Measurements from ENCODE around the gene CHCHD6.

- TF ChIP-seq CTCF (IDR thresholded peaks at IDR 0.05) (no peak), ZFX (IDR thresholded peaks at IDR 0.05; ENCODE audit: borderline replicate concordance) (no peak)
Measured at GRCh38 chr3:126763035-126763434, 59.0 kb downstream of the CHCHD6 start.
